Esophagus (tissue), 2 donors: ENCODE data around the gene ARHGAP26. TPM values are rescaled to one million over a fixed set of nuclear protein-coding genes. Genes with fewer than 3 reads are reported as not detected.

ENCODE experiments used
- H3K27ac ChIP-seq, 2 donors: one replicate each; pipeline ENCODE4 v1.5.1; 2013; ENCODE audit warnings: low read depth in 2 of 2, mild to moderate bottlenecking in 2 of 2, inconsistent platforms in 1 of 2, low read length in 1 of 2, moderate library complexity in 1 of 2
- H3K27me3 ChIP-seq, 2 donors: one replicate each; pipeline ENCODE4 v1.6.1; 2013; ENCODE audit warnings: low read length in 2 of 2, control low read depth in 1 of 2, mild to moderate bottlenecking in 1 of 2; ENCODE audit not compliant: insufficient read depth in 2 of 2, control insufficient read depth in 1 of 2
- H3K36me3 ChIP-seq, 2 donors: one replicate each; pipeline ENCODE4 v1.6.1; 2013; ENCODE audit warnings: low read length in 1 of 2; ENCODE audit not compliant: control insufficient read depth in 2 of 2, insufficient read depth in 2 of 2
- H3K4me1 ChIP-seq, 2 donors: one replicate each; pipeline ENCODE4 v1.6.1; 2013; ENCODE audit warnings: low read length in 1 of 2; ENCODE audit not compliant: control insufficient read depth in 2 of 2, insufficient read depth in 2 of 2
- H3K4me3 ChIP-seq, 2 donors: one replicate each; pipeline ENCODE4 v1.5.1; 2013; ENCODE audit warnings: low read length in 2 of 2, mild to moderate bottlenecking in 2 of 2, low read depth in 1 of 2, moderate library complexity in 1 of 2
- H3K9me3 ChIP-seq, 2 donors: one replicate each; pipeline ENCODE4 v1.6.1; 2013; ENCODE audit warnings: mild to moderate bottlenecking in 2 of 2, low read depth in 1 of 2, low read length in 1 of 2, moderate library complexity in 1 of 2; ENCODE audit not compliant: control insufficient read depth in 2 of 2, insufficient read depth in 1 of 2
- WGBS, 2 donors: extraction: QIAGEN DNeasy Blood & Tissue Kit; methylation state at CpG; one replicate each; pipeline ENCODE4 v1.1.7; 2013; 5-methylcytosine and 5-hydroxymethylcytosine counted together
- polyA plus RNA-seq, 2 donors: library from polyadenylated mRNA; stranded (reverse); fragments of 200-250 nt; gene quantifications; one replicate each; pipeline ENCODE4 v1.2.3, GENCODE V29; 2013
- donor health status: healthy with polysubstance abuse.
- donor health status: Bipolar disorder and iron deficiency.

Gene ARHGAP26
- polyA plus RNA-seq, 2 donors = 3.1 to 3.6 TPM

DNA sequence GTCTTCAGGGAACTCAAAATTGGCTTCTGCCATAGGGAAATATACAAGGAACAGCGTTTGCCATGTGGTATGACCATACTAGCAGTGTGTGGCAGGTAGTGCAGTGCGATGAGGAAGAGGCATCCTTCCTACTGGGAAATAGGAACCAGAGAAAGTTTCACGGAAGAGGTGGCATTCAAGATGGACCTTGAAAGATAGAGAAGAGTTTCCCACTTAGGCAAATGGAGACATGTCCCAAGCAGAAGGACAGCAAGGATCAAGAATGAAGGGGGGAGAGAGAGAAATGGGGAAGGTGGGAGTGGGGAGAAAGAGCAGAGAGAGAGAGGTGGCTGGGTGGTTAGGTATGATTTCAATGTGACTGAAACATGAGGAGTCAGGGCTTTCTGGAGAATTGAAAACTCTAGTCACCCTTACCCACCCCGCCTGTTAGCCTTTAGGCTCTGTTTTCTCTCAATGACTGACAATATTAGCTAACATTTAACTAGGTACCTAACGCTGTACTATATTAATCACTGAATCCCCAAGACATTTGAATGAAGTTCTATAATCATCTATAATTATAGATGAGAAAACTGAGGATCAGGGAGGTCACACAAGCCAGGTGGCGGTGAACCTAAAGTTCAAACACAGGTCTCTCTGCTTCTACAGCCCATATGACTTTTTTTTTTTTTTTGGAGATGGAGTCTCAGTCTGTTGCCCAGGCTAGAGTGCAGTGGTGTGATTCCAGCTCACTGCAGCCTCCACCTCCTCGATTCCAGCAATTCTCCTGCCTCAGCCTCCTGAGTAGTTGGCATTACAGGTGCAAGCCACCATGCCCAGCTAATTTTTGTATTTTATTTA, 462.0 kb downstream of the ARHGAP26 start:
- WGBS, 2 donors = 92 to 94% methylated on average over 7 of the region's 7 CpGs
- Histone ChIP-seq H3K4me1 (peaks cover 2% of the 10 kb centered on the region in 2 donors), H3K9me3 (no peaks in the 10 kb centered on the region), H3K27ac (no peak overlapping the region), H3K36me3 (no peaks in the 10 kb centered on the region), H3K4me3 (no peak overlapping the region), H3K27me3 (no peaks in the 10 kb centered on the region)

DNA sequence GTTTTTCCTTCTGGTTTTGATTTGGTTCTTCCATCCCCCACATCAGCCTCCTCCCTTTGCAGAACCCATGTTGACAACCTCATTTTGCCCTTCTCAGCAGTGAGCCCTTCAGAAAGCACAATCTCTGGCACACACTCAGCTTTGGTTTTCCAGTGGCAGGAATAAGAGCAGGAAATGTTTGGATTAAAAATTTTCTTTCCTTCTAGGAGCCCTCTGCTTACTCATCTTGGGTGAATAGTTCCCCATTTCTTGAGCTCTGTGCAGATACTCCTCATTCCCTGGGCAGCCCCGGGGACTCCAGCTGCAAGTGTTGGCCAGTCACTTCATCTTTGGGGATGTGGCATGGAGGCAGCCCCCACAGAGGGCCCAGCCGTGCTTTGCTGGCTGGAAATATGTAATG, 462.9 kb downstream of the ARHGAP26 start:
- no peak overlapping the region for H3K4me3 ChIP-seq
- no peaks in the 10 kb centered on the region for H3K36me3 ChIP-seq
- no peaks in the 10 kb centered on the region for H3K27me3 ChIP-seq
- peaks cover 2% of the 10 kb centered on the region in 2 donors for H3K4me1 ChIP-seq
- H3K27ac ChIP-seq = no peak overlapping the region
- WGBS, 2 donors = 66 to 84% methylated on average over 2 of the region's 2 CpGs
- no peaks in the 10 kb centered on the region for H3K9me3 ChIP-seq

DNA sequence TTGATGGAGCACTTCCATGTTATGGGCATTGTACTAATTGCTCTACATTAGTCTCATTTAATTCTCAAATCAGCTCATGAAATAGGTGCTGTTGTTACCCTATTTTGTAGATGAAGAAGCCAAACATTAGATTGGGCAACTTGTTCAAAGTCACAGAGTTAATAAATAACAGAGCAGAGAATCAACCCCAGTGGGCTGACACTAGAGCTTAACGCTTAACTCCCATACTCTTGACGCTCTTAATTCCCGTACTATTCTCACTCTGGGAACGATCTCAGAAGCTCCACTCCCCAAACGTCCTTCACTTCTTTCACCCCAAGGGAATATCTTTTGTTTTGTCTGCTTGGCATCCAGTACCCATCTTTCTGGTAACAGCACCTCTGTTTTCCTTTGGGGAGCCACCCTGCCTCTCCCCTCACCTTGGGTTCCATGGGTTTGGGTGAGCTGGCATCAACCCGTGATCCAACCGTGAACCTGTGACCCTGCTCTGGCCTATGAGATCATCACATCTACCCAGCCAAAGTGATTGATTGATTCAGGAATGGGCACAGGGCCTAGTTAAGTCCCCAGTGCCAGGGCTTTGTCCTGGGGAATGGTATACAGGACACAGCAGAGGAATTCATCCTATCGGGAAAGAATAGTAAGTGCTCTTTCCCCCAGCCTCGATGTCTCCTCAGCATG, 464.1 kb downstream of the ARHGAP26 start:
- no peak overlapping the region for H3K27ac ChIP-seq
- no peaks in the 10 kb centered on the region for H3K9me3 ChIP-seq
- WGBS, 2 donors = 56 to 73% methylated on average over 9 of the region's 9 CpGs
- no peak overlapping the region for H3K4me3 ChIP-seq
- H3K4me1 ChIP-seq = peaks cover 2% of the 10 kb centered on the region in 2 donors
- no peaks in the 10 kb centered on the region for H3K27me3 ChIP-seq
- H3K36me3 ChIP-seq = no peaks in the 10 kb centered on the region

- no peaks in the 10 kb centered on the region for H3K27me3 ChIP-seq
- 55 to 61% methylated on average over 3 of the region's 3 CpGs for WGBS, 2 donors
- H3K36me3 ChIP-seq = no peaks in the 10 kb centered on the region
- H3K4me1 ChIP-seq = peaks cover 0 to 2% of the 10 kb centered on the region in 2 donors
- no peak overlapping the region for H3K4me3 ChIP-seq
- no peaks in the 10 kb centered on the region for H3K9me3 ChIP-seq
- peak overlapping the region in 1 of 2 donors; percentile 53 for H3K27ac ChIP-seq
Observed at GRCh38 chr5:143235423-143235822, 465.2 kb downstream of the ARHGAP26 start.

GRCh38 chr5:143236682-143237081, 466.5 kb downstream of the ARHGAP26 start:
- H3K36me3 ChIP-seq = no peaks in the 10 kb centered on the region
- H3K4me3 ChIP-seq = no peak overlapping the region
- WGBS, 2 donors = 87 to 88% methylated on average over 2 of the region's 2 CpGs
- peaks cover 0 to 2% of the 10 kb centered on the region in 2 donors for H3K4me1 ChIP-seq
- H3K9me3 ChIP-seq = no peaks in the 10 kb centered on the region
- no peaks in the 10 kb centered on the region for H3K27me3 ChIP-seq
- no peak overlapping the region for H3K27ac ChIP-seq

- WGBS, 2 donors = 93 to 96% methylated on average over 10 of the region's 10 CpGs
- H3K27ac ChIP-seq = no peak overlapping the region
Observed at GRCh38 chr5:143237664-143238063, 467.5 kb downstream of the ARHGAP26 start.

DNA sequence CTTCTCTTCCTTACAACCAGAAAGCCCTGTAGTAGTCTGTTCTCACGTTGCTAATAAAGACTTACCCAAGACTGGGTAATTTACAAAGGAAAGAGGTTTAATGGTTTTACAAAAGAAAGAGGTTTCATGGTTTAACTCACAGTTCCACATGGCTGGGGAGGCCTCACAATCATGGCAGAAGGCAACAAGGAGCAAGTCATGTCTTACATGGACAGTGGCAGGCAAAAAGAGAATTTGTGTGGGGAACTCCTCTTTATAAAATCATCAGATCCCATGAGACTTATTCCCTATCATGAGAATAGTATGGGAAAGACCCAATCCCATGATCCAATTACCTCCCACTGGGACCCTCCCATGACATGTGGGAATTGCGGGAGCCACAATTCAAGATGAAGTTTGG, 468.4 kb downstream of the ARHGAP26 start:
- Histone ChIP-seq H3K4me3 (no peak overlapping the region), H3K27me3 (no peaks in the 10 kb centered on the region), H3K36me3 (no peaks in the 10 kb centered on the region), H3K27ac (no peak overlapping the region), H3K4me1 (peaks cover 0 to 2% of the 10 kb centered on the region in 2 donors), H3K9me3 (no peaks in the 10 kb centered on the region)
- WGBS, 2 donors = 89 to 94% methylated on average over 2 of the region's 2 CpGs

More at GRCh38 chr5:143237664-143238063, 467.5 kb downstream of the ARHGAP26 start:
- Histone ChIP-seq H3K27me3 (no peaks in the 10 kb centered on the region), H3K9me3 (no peaks in the 10 kb centered on the region), H3K4me1 (peaks cover 0 to 2% of the 10 kb centered on the region in 2 donors), H3K36me3 (no peaks in the 10 kb centered on the region), H3K4me3 (no peak overlapping the region)

- Histone ChIP-seq H3K9me3 (no peaks in the 10 kb centered on the region), H3K27ac (no peak overlapping the region), H3K36me3 (no peaks in the 10 kb centered on the region), H3K4me1 (peaks cover 5% of the 10 kb centered on the region in 2 donors), H3K4me3 (no peak overlapping the region), H3K27me3 (no peaks in the 10 kb centered on the region)
- WGBS, 2 donors = 82 to 88% methylated on average over 5 of the region's 5 CpGs
Observed at GRCh38 chr5:143239882-143240518, 469.8 kb downstream of the ARHGAP26 start.

- Histone ChIP-seq H3K27me3 (no peaks in the 10 kb centered on the region), H3K4me3 (no peak overlapping the region)
Observed at GRCh38 chr5:143241892-143242291, 471.7 kb downstream of the ARHGAP26 start.

More at GRCh38 chr5:143241892-143242291, 471.7 kb downstream of the ARHGAP26 start:
- Histone ChIP-seq H3K9me3 (no peaks in the 10 kb centered on the region), H3K27ac (no peak overlapping the region), H3K4me1 (peaks cover 2 to 5% of the 10 kb centered on the region in 2 donors), H3K36me3 (no peaks in the 10 kb centered on the region)
- 25 to 45% methylated on average over 1 of the region's 1 CpG for WGBS, 2 donors
